Keratinocyte (primary cell): ENCODE results near the gene TSHB. TPM values are rescaled to one million over a fixed set of nuclear protein-coding genes. Genes with fewer than 3 reads are reported as not detected.

Experiments
- DNase-seq: peaks from one replicate; pipeline ENCODE4 v3.0.0-alpha.2; 2011; ENCODE audit warnings: low read depth, missing footprints, low spot score
- FAIRE-seq: peaks from 2 replicates; lab custom pipeline; 2011; peaks lifted over from hg19 to GRCh38; lab: Jason Lieb, UNC
- H2AFZ ChIP-seq: 2 replicates; pipeline ENCODE4 v1.6.0; 2012; ENCODE audit warnings: low read length, control low read depth, inconsistent platforms; ENCODE audit not compliant: control insufficient read depth
- H3K27ac ChIP-seq: 2 replicates; pipeline ENCODE4 v1.5.1; 2011; ENCODE audit warnings: low read length; ENCODE audit not compliant: control insufficient read depth, insufficient read depth
- H3K27me3 ChIP-seq: 3 replicates; pipeline ENCODE4 v1.6.0; 2011; ENCODE audit warnings: low read length; ENCODE audit not compliant: control insufficient read depth, insufficient read depth; ENCODE audit errors: extremely low read depth
- H3K36me3 ChIP-seq, 2 experiments: 2 replicates in 1 of 2; 3 replicates in 1 of 2; pipeline ENCODE4 v1.5.1; 2011; ENCODE audit warnings: low read length in 2 of 2, mild to moderate bottlenecking in 1 of 2; ENCODE audit not compliant: control insufficient read depth in 2 of 2, insufficient read depth in 2 of 2; ENCODE audit errors: extremely low read depth in 1 of 2
- H3K4me1 ChIP-seq: 3 replicates; pipeline ENCODE4 v1.5.1; 2011; ENCODE audit warnings: low read length; ENCODE audit not compliant: control insufficient read depth, insufficient read depth; ENCODE audit errors: extremely low read depth
- H3K4me2 ChIP-seq: 3 replicates; pipeline ENCODE4 v1.6.0; 2011; ENCODE audit warnings: low read depth, low read length; ENCODE audit not compliant: control insufficient read depth, insufficient read depth; ENCODE audit errors: extremely low read depth
- H3K4me3 ChIP-seq, 3 experiments: fragments of 200-600 bp in 1 of 3; sonication (generic) in 1 of 3; 2 replicates in 2 of 3; 3 replicates in 1 of 3; pipeline ENCODE4 v1.5.1; 2011 to 2016; ENCODE audit warnings: low read length in 3 of 3, mild to moderate bottlenecking in 3 of 3, control low read depth in 2 of 3, inconsistent platforms in 1 of 3, low read depth in 1 of 3, mixed read lengths in 1 of 3, mixed run types in 1 of 3, moderate library complexity in 1 of 3; ENCODE audit not compliant: control insufficient read depth in 2 of 3, insufficient read depth in 2 of 3; ENCODE audit errors: extremely low read depth in 1 of 3
- H3K79me2 ChIP-seq: 2 replicates; pipeline ENCODE4 v1.6.0; 2012; ENCODE audit warnings: low read length; ENCODE audit not compliant: control insufficient read depth, insufficient read depth
- H3K9ac ChIP-seq: 3 replicates; pipeline ENCODE4 v1.6.0; 2011; ENCODE audit warnings: low read length; ENCODE audit not compliant: control insufficient read depth, insufficient read depth; ENCODE audit errors: extremely low read depth
- H3K9me1 ChIP-seq: 3 replicates; pipeline ENCODE4 v1.6.0; 2011; ENCODE audit warnings: low read length; ENCODE audit not compliant: control insufficient read depth, insufficient read depth; ENCODE audit errors: extremely low read depth
- H3K9me3 ChIP-seq: 2 replicates; pipeline ENCODE4 v1.5.1; 2012; ENCODE audit warnings: low read depth, low read length; ENCODE audit not compliant: control insufficient read depth
- H4K20me1 ChIP-seq: 3 replicates; pipeline ENCODE4 v1.6.0; 2011; ENCODE audit warnings: low read length; ENCODE audit not compliant: control insufficient read depth, insufficient read depth; ENCODE audit errors: extremely low read depth
- EZH2 ChIP-seq: IDR thresholded peaks from one replicate; pipeline ENCODE4 v1.6.1; 2012; ENCODE audit warnings: inconsistent platforms, mild to moderate bottlenecking, low read length, moderate library complexity
- dilution Hi-C: fragments of 300-500 bp; cut with MboI; formaldehyde crosslinking; loops from one replicate; pipeline ENCODE4 v1.7.0; 2020; ENCODE audit warnings: low sequenced_read_pairs; ENCODE audit not compliant: extremely low pct_ligation_motif_present
- polyA plus RNA-seq, 5 experiments: library from polyadenylated mRNA; depleted of rRNA in 3 of 5; stranded (reverse) in 3 of 5; stranded (forward) in 1 of 5; unstranded in 1 of 5; fragments of >200 nt; gene quantifications; 1 replicate in 1 of 5; 2 replicates in 3 of 5; 3 replicates in 1 of 5; pipeline versions ENCODE4 v1.2.1 to v1.2.3, GENCODE V29; 2011 to 2012; ENCODE audit warnings: missing spikeins in 2 of 5, low read depth in 1 of 5, low replicate concordance in 1 of 5
- TF ChIP-seq, protein P1 (sequence below), 3 experiments: IDR thresholded peaks in 1 of 3; conservative IDR thresholded peaks in 1 of 3; optimal IDR thresholded peaks in 1 of 3; 2 replicates in 2 of 3; 3 replicates in 1 of 3; pipeline versions ENCODE3 to v1.5.1; 2011; ENCODE audit warnings: low read length in 3 of 3, mild to moderate bottlenecking in 3 of 3, moderate library complexity in 2 of 3, control low read depth in 1 of 3, inconsistent platforms in 1 of 3; ENCODE audit not compliant: insufficient read depth in 2 of 3; ENCODE audit errors: extremely low read depth in 1 of 3

Gene TSHB
- polyA plus RNA-seq, 1 donor (not counting 4 experiments of a cell fraction or from before 2014, with no cell fraction given): not detected

DNA sequence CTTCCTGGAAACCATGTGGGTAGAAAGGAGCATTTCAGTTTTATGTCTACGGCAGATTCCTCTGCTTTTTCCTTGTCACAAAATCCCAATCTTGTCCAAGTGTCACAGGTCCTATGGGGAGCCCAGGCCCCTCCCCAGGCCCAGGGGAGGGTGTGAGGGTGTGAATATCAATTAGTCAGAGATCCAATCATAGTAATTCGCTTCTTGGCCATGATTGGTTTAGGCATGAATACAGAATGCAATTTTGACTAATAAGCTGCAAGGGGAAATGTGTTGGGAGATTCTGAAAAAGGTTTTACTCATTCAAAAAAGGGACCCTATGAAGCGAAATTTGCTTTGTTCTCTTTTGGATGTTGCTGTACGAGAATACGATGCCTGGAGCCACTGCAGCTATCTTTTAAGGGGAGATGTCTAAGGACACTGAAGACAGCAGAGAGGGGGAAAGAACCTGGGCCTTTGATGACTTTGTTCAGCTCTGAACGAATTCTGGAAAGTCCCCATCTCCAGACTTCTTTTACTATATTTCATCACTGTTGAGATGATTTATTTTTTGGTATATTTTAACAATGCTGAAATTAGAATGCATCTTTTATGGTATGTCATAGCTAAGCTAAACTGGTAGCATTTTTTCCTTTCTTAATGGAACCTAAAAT, 41.5 kb downstream of the TSHB start:
- peaks cover 34% of the 10 kb centered on the region for H3K4me1 ChIP-seq
- no peak overlapping the region for H3K9ac ChIP-seq
- no peak for FAIRE-seq
- no peaks in the 10 kb centered on the region for H3K9me3 ChIP-seq
- H3K27me3 ChIP-seq: no peaks in the 10 kb centered on the region
- H3K27ac ChIP-seq: no peak overlapping the region
- no peak overlapping the region for H2AFZ ChIP-seq
- no peaks in the 10 kb centered on the region for H3K79me2 ChIP-seq
- no peaks in the 10 kb centered on the region for H3K9me1 ChIP-seq
- no peak for DNase-seq
- H3K4me3 ChIP-seq: no peak overlapping the region
- H3K4me2 ChIP-seq: no peak overlapping the region
- TF ChIP-seq, protein P1, sequence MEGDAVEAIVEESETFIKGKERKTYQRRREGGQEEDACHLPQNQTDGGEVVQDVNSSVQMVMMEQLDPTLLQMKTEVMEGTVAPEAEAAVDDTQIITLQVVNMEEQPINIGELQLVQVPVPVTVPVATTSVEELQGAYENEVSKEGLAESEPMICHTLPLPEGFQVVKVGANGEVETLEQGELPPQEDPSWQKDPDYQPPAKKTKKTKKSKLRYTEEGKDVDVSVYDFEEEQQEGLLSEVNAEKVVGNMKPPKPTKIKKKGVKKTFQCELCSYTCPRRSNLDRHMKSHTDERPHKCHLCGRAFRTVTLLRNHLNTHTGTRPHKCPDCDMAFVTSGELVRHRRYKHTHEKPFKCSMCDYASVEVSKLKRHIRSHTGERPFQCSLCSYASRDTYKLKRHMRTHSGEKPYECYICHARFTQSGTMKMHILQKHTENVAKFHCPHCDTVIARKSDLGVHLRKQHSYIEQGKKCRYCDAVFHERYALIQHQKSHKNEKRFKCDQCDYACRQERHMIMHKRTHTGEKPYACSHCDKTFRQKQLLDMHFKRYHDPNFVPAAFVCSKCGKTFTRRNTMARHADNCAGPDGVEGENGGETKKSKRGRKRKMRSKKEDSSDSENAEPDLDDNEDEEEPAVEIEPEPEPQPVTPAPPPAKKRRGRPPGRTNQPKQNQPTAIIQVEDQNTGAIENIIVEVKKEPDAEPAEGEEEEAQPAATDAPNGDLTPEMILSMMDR (optimal IDR thresholded peaks at IDR 0.05 in 1 of 3, IDR thresholded peaks at IDR 0.05 in 1 of 3, conservative IDR thresholded peaks at IDR 0.05 in 1 of 3; ENCODE audit: extremely low read depth in 1 of 3, insufficient read depth in 2 of 3, low read length in 3 of 3): no peak
- no peak for TF ChIP-seq EZH2
- H4K20me1 ChIP-seq: no peaks in the 10 kb centered on the region
- dilution Hi-C loops: no loop called here
- H3K36me3 ChIP-seq: no peaks in the 10 kb centered on the region

DNA sequence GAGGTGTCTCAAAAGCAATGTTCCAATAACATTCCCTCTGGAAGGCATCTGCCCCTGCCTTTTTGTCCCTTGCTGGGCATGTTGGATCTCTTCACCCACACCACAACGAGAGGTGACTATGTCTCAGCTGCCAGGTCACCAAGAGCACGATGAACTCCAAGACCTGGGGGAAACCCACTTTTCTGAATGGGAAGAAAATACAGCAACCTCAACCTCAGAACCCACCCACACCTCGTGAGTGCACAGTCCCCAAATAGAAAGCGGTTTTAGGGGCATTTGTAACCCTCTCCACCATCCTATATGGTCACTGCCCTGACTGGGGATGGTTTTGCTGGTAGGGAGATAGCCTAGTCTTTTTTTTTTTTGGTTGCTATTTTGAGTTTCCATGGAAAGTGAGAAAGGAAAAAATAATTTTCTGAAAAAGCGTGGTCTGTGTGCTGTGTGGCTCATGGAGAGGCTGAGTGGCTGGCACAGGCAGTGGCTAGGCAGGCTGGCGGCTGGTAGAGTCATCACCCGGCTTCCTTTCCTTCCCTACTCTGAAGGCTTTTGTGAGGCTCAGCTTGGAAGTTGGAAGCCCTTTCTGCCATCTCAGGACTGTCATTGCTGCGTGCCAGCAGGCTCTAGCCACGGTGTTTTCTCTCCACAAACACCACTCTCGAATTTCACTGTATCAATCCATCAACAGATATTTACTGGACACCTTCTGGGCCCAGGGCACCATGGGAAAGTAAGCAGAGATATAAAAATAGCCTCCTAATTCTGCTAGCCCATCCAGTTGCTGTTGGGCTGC, 43.9 kb downstream of the TSHB start:
- no peak for DNase-seq
- Histone ChIP-seq H3K4me1 (peaks cover 16% of the 10 kb centered on the region), H2AFZ (no peak overlapping the region), H3K4me2 (no peak overlapping the region), H3K9ac (no peak overlapping the region), H3K36me3 (no peaks in the 10 kb centered on the region), H3K27ac (no peak overlapping the region), H3K79me2 (no peaks in the 10 kb centered on the region), H3K27me3 (no peaks in the 10 kb centered on the region), H3K9me3 (no peaks in the 10 kb centered on the region), H4K20me1 (no peaks in the 10 kb centered on the region), H3K4me3 (no peak overlapping the region), H3K9me1 (no peaks in the 10 kb centered on the region)
- dilution Hi-C loops: no loop called here
- no peak for FAIRE-seq
- no peak for TF ChIP-seq EZH2
- TF ChIP-seq, protein P1 (optimal IDR thresholded peaks at IDR 0.05 in 1 of 3, IDR thresholded peaks at IDR 0.05 in 1 of 3, conservative IDR thresholded peaks at IDR 0.05 in 1 of 3; ENCODE audit: extremely low read depth in 1 of 3, insufficient read depth in 2 of 3, low read length in 3 of 3): no peak
